Natural killer cell (primary cell): ENCODE measurements around the gene JAK3. TPM values are rescaled to one million over a fixed set of nuclear protein-coding genes. Genes with fewer than 3 reads are reported as not detected.

ENCODE experiments used
- ATAC-seq, 3 donors: fragments of 150-1000 bp in 2 of 3; fragments of 200-7000 bp in 1 of 3; cut with Tn5 transposase; 1 replicate in 1 of 3; 2 replicates in 2 of 3; pipeline ENCODE4 v1.10.0; 2021; ENCODE audit warnings: mild to moderate bottlenecking in 2 of 3, moderate library complexity in 2 of 3
- DNase-seq, 2 donors: peaks; one replicate each; pipeline versions ENCODE4 v3.0.0 to v3.0.0-alpha.2; 2013 to 2021; ENCODE audit warnings: mixed read lengths in 1 of 2
- H3K27ac ChIP-seq: one replicate; pipeline ENCODE4 v1.5.1; 2013; ENCODE audit warnings: mild to moderate bottlenecking, low read length
- H3K27me3 ChIP-seq: one replicate; pipeline ENCODE4 v1.6.1; 2013; ENCODE audit warnings: low read length; ENCODE audit not compliant: control insufficient read depth, insufficient read depth
- H3K36me3 ChIP-seq: one replicate; pipeline ENCODE4 v1.6.1; 2013; ENCODE audit warnings: low read length; ENCODE audit not compliant: control insufficient read depth, insufficient read depth
- H3K4me1 ChIP-seq: one replicate; pipeline ENCODE4 v1.6.1; 2013; ENCODE audit warnings: low read length; ENCODE audit not compliant: control insufficient read depth, insufficient read depth
- H3K4me3 ChIP-seq: one replicate; pipeline ENCODE4 v1.5.1; 2013; ENCODE audit warnings: low read length
- H3K9me3 ChIP-seq: one replicate; pipeline ENCODE4 v1.6.1; 2013; ENCODE audit warnings: low read length; ENCODE audit not compliant: control insufficient read depth, insufficient read depth
- H3K27ac Mint-ChIP-seq, 2 donors: one replicate each; pipeline ENCODE4 v1.8.0; 2022; ENCODE audit warnings: mild to moderate bottlenecking in 2 of 2, mixed read lengths in 2 of 2, moderate library complexity in 1 of 2
- H3K27me3 Mint-ChIP-seq, 2 donors: one replicate each; pipeline ENCODE4 v1.8.0; 2022; ENCODE audit warnings: low read depth in 2 of 2, mixed read lengths in 2 of 2
- H3K36me3 Mint-ChIP-seq: one replicate; pipeline ENCODE4 v1.8.0; 2022; ENCODE audit warnings: mixed read lengths
- H3K4me1 Mint-ChIP-seq, 2 donors: one replicate each; pipeline ENCODE4 v1.8.0; 2022; ENCODE audit warnings: mixed read lengths in 2 of 2
- H3K4me3 Mint-ChIP-seq: one replicate; pipeline ENCODE4 v1.8.0; 2022; ENCODE audit warnings: mild to moderate bottlenecking, moderate library complexity, mixed read lengths
- H3K9me3 Mint-ChIP-seq, 2 donors: one replicate each; pipeline ENCODE4 v1.8.0; 2022; ENCODE audit warnings: mixed read lengths in 2 of 2
- CTCF ChIP-seq: fragments of 200-600 bp; IDR thresholded peaks from one replicate; pipeline ENCODE4 v1.8.0; 2022; ENCODE audit warnings: antibody characterized with exemption
- WGBS: methylation state at CpG from one replicate; pipeline ENCODE4 v1.1.7; 2013; ENCODE audit warnings: missing lambda C conversion rate; ENCODE audit not compliant: insufficient coverage; 5-methylcytosine and 5-hydroxymethylcytosine counted together
- intact Hi-C: fragments of 100-400 bp; cut with micrococcal nuclease; formaldehyde crosslinking; loops from one replicate; pipeline ENCODE4 v1.14.2; 2022
- total RNA-seq, 4 donors: library from RNA; stranded (reverse); fragments of 120-200 nt in 1 of 4; gene quantifications; one replicate each; pipeline versions ENCODE4 v1.2.3 to v1.2.4, GENCODE V29; 2013 to 2022

Gene JAK3
- total RNA-seq, 3 donors from 2014 or later (not counting 1 experiment from before 2014, with no cell fraction given) = 72.1 to 105 (median 96.1) TPM

- no peak overlapping the region for H3K4me3 ChIP-seq
- no peaks in the 10 kb centered on the region for H3K36me3 ChIP-seq
- intact Hi-C loops = no loop called here
- peaks cover 22% of the 10 kb centered on the region for H3K27me3 ChIP-seq
- H3K9me3 Mint-ChIP-seq = no peaks in the 10 kb centered on the region
- no peak overlapping the region for H3K4me3 Mint-ChIP-seq
- no peak for TF ChIP-seq CTCF
- no peaks in the 10 kb centered on the region for H3K9me3 ChIP-seq
- H3K4me1 Mint-ChIP-seq = peaks cover 0 to 5% of the 10 kb centered on the region in 2 donors
- no peak overlapping the region for H3K27ac ChIP-seq
- H3K27ac Mint-ChIP-seq = no peak overlapping the region
- DNase-seq (no peak), ATAC-seq (no peak)
- 75% methylated on average over 1 of the region's 1 CpG for WGBS
- H3K4me1 ChIP-seq = peaks cover 20% of the 10 kb centered on the region
- peaks cover 13 to 23% of the 10 kb centered on the region in 2 donors for H3K27me3 Mint-ChIP-seq
- H3K36me3 Mint-ChIP-seq = no peaks in the 10 kb centered on the region
Measured at GRCh38 chr19:17796838-17797423, 50.9 kb downstream of the JAK3 start.

- intact Hi-C loops = no loop called here
- H3K4me1 Mint-ChIP-seq = peaks cover 5 to 11% of the 10 kb centered on the region in 2 donors
- H3K4me3 ChIP-seq = no peak overlapping the region
- no peak for TF ChIP-seq CTCF
- no peak overlapping the region for H3K27ac ChIP-seq
- WGBS = 75% methylated on average over 5 of the region's 6 CpGs
- H3K27ac Mint-ChIP-seq = no peak overlapping the region
- peaks cover 24% of the 10 kb centered on the region for H3K4me1 ChIP-seq
- no peaks in the 10 kb centered on the region for H3K9me3 ChIP-seq
- H3K4me3 Mint-ChIP-seq = no peak overlapping the region
- H3K27me3 Mint-ChIP-seq = peaks cover 13 to 23% of the 10 kb centered on the region in 2 donors
- H3K27me3 ChIP-seq = peaks cover 22% of the 10 kb centered on the region
- H3K36me3 Mint-ChIP-seq = no peaks in the 10 kb centered on the region
- no peak for DNase-seq
- no peaks in the 10 kb centered on the region for H3K36me3 ChIP-seq
- no peaks in the 10 kb centered on the region for H3K9me3 Mint-ChIP-seq
- ATAC-seq = peak in 1 of 3 donors; percentile 31
Measured at GRCh38 chr19:17796013-17796837, 51.6 kb downstream of the JAK3 start.

- H3K9me3 Mint-ChIP-seq = no peaks in the 10 kb centered on the region
Measured at GRCh38 chr19:17795495-17795856, 52.3 kb downstream of the JAK3 start.

More at GRCh38 chr19:17795495-17795856, 52.3 kb downstream of the JAK3 start:
- no peaks in the 10 kb centered on the region for H3K36me3 Mint-ChIP-seq
- intact Hi-C loops = no loop called here
- peaks cover 5 to 11% of the 10 kb centered on the region in 2 donors for H3K4me1 Mint-ChIP-seq
- peaks cover 13 to 23% of the 10 kb centered on the region in 2 donors for H3K27me3 Mint-ChIP-seq
- no peak for ATAC-seq
- 60% methylated on average over 14 of the region's 14 CpGs for WGBS
- no peak for DNase-seq
- TF ChIP-seq CTCF = no peak
- no peak overlapping the region for H3K27ac Mint-ChIP-seq
- Histone ChIP-seq H3K27me3 (peaks cover 22% of the 10 kb centered on the region), H3K4me3 (no peak overlapping the region), H3K4me1 (peaks cover 26% of the 10 kb centered on the region), H3K27ac (no peak overlapping the region), H3K9me3 (no peaks in the 10 kb centered on the region), H3K36me3 (no peaks in the 10 kb centered on the region)
- no peak overlapping the region for H3K4me3 Mint-ChIP-seq
